Smooth muscle cell (in vitro differentiated cells): Measurements from ENCODE around the gene ARHGAP11B.
"Not testable (repeated sequence)": the region's sequence is repeated elsewhere in the genome, so short reads cannot be mapped to it uniquely, and the experiment has no call there.

Experiments used
- DNase-seq: peaks from one replicate; lab custom pipeline; 2025; ENCODE audit not compliant: unreplicated experiment; lab: John Stamatoyannopoulos, UW
- H2AFZ ChIP-seq: fragments of 200-600 bp; sonication (generic); 2 replicates; pipeline ENCODE4 v1.6.0; 2016; ENCODE audit warnings: antibody characterized with exemption, low read depth, mild to moderate bottlenecking
- H3F3A ChIP-seq: fragments of 200-600 bp; sonication (generic); 2 replicates; pipeline ENCODE4 v1.6.0; 2017; ENCODE audit warnings: antibody characterized with exemption, low read depth
- H3K27ac ChIP-seq: fragments of 200-600 bp; sonication (generic); 2 replicates; pipeline ENCODE4 v1.5.1; 2016; ENCODE audit warnings: low read depth, mild to moderate bottlenecking
- H3K27me3 ChIP-seq: fragments of 200-600 bp; sonication (generic); 2 replicates; pipeline ENCODE4 v1.6.1; 2016; ENCODE audit warnings: low read depth, mild to moderate bottlenecking
- H3K36me3 ChIP-seq: fragments of 200-600 bp; sonication (generic); 2 replicates; pipeline ENCODE4 v1.5.1; 2016; ENCODE audit warnings: low read depth
- H3K4me1 ChIP-seq: fragments of 200-600 bp; sonication (generic); 2 replicates; pipeline ENCODE4 v1.5.1; 2016; ENCODE audit warnings: low read depth
- H3K4me2 ChIP-seq: fragments of 200-600 bp; sonication (generic); 2 replicates; pipeline ENCODE4 v1.6.0; 2016; ENCODE audit warnings: mild to moderate bottlenecking
- H3K4me3 ChIP-seq: fragments of 200-600 bp; sonication (generic); 2 replicates; pipeline ENCODE4 v1.5.1; 2016; ENCODE audit warnings: mild to moderate bottlenecking
- H3K79me2 ChIP-seq: fragments of 200-600 bp; sonication (generic); 2 replicates; pipeline ENCODE4 v1.6.0; 2016; ENCODE audit warnings: low read depth, mild to moderate bottlenecking
- H3K9ac ChIP-seq: fragments of 200-600 bp; sonication (generic); 2 replicates; pipeline ENCODE4 v1.6.0; 2016; ENCODE audit warnings: low read depth
- H3K9me3 ChIP-seq: fragments of 200-600 bp; sonication (generic); replicated peaks from 2 replicates; pipeline ENCODE4 v1.5.1; 2016; ENCODE audit warnings: low read depth
- H4K20me1 ChIP-seq: fragments of 200-600 bp; sonication (generic); 2 replicates; pipeline ENCODE4 v1.6.0; 2016; ENCODE audit warnings: low read depth
- CTCF ChIP-seq: fragments of 200-600 bp; sonication (generic); IDR thresholded peaks from 2 replicates; pipeline ENCODE4 v1.5.1; 2017; ENCODE audit warnings: borderline replicate concordance, mild to moderate bottlenecking, antibody characterized with exemption; ENCODE audit not compliant: insufficient read depth, poor library complexity, severe bottlenecking
- WGBS: methylation state at CpG from one replicate; pipeline ENCODE4 v1.1.7; 2016; ENCODE audit warnings: low lambda C conversion rate; 5-methylcytosine and 5-hydroxymethylcytosine counted together

Gene ARHGAP11B

GRCh38 chr15:30621342-30621741 is 4.6 kb upstream of the ARHGAP11B start:
- H4K20me1 ChIP-seq, H3F3A ChIP-seq, H3K27me3 ChIP-seq, H3K4me1 ChIP-seq, H3K36me3 ChIP-seq, H3K27ac ChIP-seq, H3K4me3 ChIP-seq, H2AFZ ChIP-seq, H3K4me2 ChIP-seq, H3K9me3 ChIP-seq, H3K79me2 ChIP-seq, H3K9ac ChIP-seq, DNase-seq: not testable (repeated sequence)
- 4% methylated on average over 1 of the region's 3 CpGs for WGBS
- peak; percentile 26 for TF ChIP-seq CTCF

- H2AFZ ChIP-seq = peak overlapping the region; percentile 92
- not testable (repeated sequence) for H4K20me1 ChIP-seq, H3K27me3 ChIP-seq, H3K36me3 ChIP-seq, H3K9me3 ChIP-seq, H3F3A ChIP-seq, DNase-seq, H3K4me1 ChIP-seq
- H3K4me3 ChIP-seq = peak overlapping the region; percentile 70
- 0% methylated on average over 15 of the region's 22 CpGs for WGBS
- H3K79me2 ChIP-seq = peaks cover 41% of the 10 kb centered on the region
- peak overlapping the region; percentile 95 for H3K4me2 ChIP-seq
- peak overlapping the region; percentile 68 for H3K9ac ChIP-seq
- H3K27ac ChIP-seq = peak overlapping the region; percentile 38
Measured at GRCh38 chr15:30626194-30626565, 252 bp downstream of the ARHGAP11B start.

- peak overlapping the region; percentile 95 for H3K4me2 ChIP-seq
- not testable (repeated sequence) for H3K9me3 ChIP-seq, H3K27me3 ChIP-seq, DNase-seq, H3K36me3 ChIP-seq, H3K4me1 ChIP-seq, H4K20me1 ChIP-seq, H3F3A ChIP-seq
- peak overlapping the region; percentile 68 for H3K9ac ChIP-seq
- peak overlapping the region; percentile 38 for H3K27ac ChIP-seq
- peaks cover 41% of the 10 kb centered on the region for H3K79me2 ChIP-seq
- H3K4me3 ChIP-seq = peak overlapping the region; percentile 70
- peak overlapping the region; percentile 92 for H2AFZ ChIP-seq
- WGBS = under 1% methylated on average over 11 of the region's 20 CpGs
Measured at GRCh38 chr15:30626632-30627031, 704 bp downstream of the ARHGAP11B start.

- Histone ChIP-seq H3K4me3 (no peak overlapping the region), H3K4me1 (no peaks in the 10 kb centered on the region), H3K9ac (no peak overlapping the region), H3K4me2 (no peak overlapping the region), H2AFZ (no peak overlapping the region), H3K36me3 (no peaks in the 10 kb centered on the region), H3F3A (no peaks in the 10 kb centered on the region), H3K9me3 (no peaks in the 10 kb centered on the region), H3K27ac (no peak overlapping the region), H3K27me3 (no peaks in the 10 kb centered on the region), H3K79me2 (no peaks in the 10 kb centered on the region), H4K20me1 (no peaks in the 10 kb centered on the region)
- no peak for TF ChIP-seq CTCF
- DNase-seq = no peak
- WGBS = 94% methylated on average over 5 of the region's 5 CpGs
Measured at GRCh38 chr15:30650012-30650929, 24.3 kb downstream of the ARHGAP11B start.
